GM06990 (cell line): ENCODE results near the gene GYPB.
"Not testable (repeated sequence)": the region's sequence is repeated elsewhere in the genome, so short reads cannot be mapped to it uniquely, and the experiment has no call there.

Experiments used
- DNase-seq: peaks from one replicate; pipeline ENCODE4 v3.0.0-alpha.2; 2011; ENCODE audit not compliant: insufficient read length; ENCODE audit errors: extremely low read depth
- H3K27me3 ChIP-seq: replicated peaks from 2 replicates; pipeline ENCODE4 v1.6.0; 2011; ENCODE audit warnings: low read length; ENCODE audit not compliant: control insufficient read depth, insufficient read depth
- H3K36me3 ChIP-seq: 2 replicates; pipeline ENCODE4 v1.5.1; 2011; ENCODE audit warnings: low read length; ENCODE audit not compliant: control insufficient read depth, insufficient read depth
- H3K4me3 ChIP-seq: replicated peaks from 2 replicates; pipeline ENCODE4 v1.5.1; 2011; ENCODE audit warnings: low read depth, mild to moderate bottlenecking, control low read depth, low read length
- TF ChIP-seq, protein P1 (sequence below): IDR thresholded peaks from 2 replicates; pipeline ENCODE4 v1.5.1; 2011; ENCODE audit warnings: low read length, control low read depth, mild to moderate bottlenecking, inconsistent platforms; ENCODE audit not compliant: insufficient read depth, poor library complexity, severe bottlenecking

The GYPB gene

DNA sequence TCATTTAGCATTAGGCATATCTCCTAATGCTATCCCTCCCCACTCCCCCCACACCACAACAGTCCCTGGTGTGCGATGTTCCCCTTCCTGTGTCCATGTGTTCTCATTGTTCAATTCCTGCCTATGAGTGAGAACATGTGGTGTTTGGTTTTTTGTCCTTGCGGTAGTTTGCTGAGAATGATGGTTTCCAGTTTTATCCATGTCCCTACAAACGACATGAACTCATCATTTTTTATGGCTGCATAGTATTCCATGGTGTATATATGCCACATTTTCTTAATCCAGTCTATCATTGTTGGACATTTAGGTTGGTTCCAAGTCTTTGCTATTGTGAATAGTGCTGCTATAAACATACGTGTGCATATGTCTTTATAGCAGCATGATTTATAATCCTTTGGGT lies 7.5 kb upstream of the GYPB start:
- H3K36me3 ChIP-seq, DNase-seq, H3K4me3 ChIP-seq, H3K27me3 ChIP-seq: not testable (repeated sequence)

DNA sequence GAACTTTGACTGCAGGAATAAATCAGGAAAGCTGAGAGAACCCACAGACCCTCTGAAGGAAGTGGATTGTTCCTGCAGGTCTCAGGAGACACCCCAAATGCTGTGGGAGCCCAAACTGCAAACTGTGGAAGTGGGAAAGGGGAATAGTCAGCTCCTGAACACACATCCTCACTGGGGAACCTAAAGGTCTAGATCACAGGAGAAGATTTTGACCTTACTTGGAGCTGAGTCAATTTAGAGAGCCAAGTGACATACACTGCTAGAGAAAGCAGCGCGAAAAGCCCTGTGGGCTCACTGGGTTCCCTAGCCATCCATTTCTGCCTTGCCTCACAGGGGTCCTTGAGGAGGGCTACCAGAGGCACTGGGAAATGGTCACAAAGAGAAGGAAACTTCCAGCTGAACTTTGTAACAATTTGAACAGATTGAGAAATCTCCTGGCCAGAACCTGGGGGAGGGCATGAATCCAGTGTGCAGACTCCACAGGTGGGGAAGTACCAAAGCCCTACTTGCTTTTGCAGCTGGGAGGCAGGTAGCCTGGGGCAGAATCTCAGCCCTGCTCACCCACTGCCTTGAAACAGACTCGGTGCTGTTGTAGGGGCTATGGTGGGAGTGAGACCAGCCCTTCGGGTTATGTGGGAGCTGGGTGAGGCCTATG lies 5.3 kb upstream of the GYPB start:
- not testable (repeated sequence) for H3K36me3 ChIP-seq, H3K27me3 ChIP-seq, DNase-seq, H3K4me3 ChIP-seq

DNA sequence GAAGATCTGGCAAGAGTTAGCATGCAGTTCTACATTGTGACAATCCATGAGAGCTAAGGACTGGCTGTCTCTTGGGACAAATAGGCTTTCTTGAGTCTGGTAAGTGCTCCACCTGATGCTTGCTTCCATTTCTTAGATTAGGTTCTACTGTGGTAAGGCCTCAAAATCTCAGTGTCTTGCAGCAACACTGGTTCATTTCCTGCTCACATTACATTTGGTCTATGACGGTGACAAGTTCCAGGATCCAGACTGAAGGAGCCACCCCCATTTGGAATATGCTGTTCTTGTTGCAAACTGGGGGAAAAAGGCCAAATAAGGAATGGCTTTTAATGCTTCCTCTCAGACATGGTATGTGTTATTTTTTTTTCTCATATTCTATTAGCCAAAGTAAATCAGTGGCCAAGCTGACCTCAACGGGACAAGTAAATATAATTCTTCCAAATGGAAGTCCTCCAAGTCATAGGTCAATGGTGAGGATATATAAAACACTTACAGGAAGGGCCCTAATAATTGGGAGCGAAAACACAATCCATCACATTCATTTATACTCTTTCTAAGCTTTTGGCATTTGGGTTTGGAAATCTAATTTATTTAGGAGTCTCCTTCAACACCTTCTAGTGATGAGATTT lies 3.7 kb upstream of the GYPB start:
- H3K36me3 ChIP-seq, DNase-seq, H3K4me3 ChIP-seq, H3K27me3 ChIP-seq: not testable (repeated sequence)

DNA sequence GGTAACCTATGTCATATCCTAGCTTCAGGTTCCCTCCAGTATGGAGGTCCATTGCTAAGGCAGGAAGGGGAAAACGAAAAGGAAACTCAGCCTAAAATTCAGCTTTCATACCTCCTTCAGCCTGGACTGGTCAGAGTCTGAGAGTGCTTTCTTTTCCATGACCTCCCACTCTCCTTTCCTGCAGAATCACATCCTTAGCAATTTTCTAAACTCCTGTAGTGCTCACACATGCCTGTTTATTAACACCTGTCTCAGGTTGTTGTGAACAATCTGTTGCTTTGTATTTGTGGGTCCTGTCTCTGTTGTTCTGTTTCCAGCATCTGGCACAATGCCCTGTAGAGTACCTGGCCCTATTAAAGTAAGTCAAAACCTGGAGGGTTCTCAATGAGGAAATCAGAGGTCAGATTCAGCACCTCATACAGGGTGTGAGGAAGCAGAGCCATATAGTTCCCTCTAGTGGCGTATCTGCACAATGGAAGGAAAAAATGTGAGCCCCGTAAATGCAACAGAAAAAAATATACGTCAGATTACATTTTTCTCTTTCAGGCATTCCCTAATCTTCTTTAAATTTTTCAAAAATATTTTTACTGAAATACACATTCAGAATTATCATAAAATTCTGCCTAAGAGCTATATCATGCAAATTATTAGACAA lies 2.3 kb upstream of the GYPB start:
- TF ChIP-seq, protein P1, sequence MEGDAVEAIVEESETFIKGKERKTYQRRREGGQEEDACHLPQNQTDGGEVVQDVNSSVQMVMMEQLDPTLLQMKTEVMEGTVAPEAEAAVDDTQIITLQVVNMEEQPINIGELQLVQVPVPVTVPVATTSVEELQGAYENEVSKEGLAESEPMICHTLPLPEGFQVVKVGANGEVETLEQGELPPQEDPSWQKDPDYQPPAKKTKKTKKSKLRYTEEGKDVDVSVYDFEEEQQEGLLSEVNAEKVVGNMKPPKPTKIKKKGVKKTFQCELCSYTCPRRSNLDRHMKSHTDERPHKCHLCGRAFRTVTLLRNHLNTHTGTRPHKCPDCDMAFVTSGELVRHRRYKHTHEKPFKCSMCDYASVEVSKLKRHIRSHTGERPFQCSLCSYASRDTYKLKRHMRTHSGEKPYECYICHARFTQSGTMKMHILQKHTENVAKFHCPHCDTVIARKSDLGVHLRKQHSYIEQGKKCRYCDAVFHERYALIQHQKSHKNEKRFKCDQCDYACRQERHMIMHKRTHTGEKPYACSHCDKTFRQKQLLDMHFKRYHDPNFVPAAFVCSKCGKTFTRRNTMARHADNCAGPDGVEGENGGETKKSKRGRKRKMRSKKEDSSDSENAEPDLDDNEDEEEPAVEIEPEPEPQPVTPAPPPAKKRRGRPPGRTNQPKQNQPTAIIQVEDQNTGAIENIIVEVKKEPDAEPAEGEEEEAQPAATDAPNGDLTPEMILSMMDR, result peak; percentile 64
- not testable (repeated sequence) for DNase-seq, H3K36me3 ChIP-seq, H3K27me3 ChIP-seq, H3K4me3 ChIP-seq

DNA sequence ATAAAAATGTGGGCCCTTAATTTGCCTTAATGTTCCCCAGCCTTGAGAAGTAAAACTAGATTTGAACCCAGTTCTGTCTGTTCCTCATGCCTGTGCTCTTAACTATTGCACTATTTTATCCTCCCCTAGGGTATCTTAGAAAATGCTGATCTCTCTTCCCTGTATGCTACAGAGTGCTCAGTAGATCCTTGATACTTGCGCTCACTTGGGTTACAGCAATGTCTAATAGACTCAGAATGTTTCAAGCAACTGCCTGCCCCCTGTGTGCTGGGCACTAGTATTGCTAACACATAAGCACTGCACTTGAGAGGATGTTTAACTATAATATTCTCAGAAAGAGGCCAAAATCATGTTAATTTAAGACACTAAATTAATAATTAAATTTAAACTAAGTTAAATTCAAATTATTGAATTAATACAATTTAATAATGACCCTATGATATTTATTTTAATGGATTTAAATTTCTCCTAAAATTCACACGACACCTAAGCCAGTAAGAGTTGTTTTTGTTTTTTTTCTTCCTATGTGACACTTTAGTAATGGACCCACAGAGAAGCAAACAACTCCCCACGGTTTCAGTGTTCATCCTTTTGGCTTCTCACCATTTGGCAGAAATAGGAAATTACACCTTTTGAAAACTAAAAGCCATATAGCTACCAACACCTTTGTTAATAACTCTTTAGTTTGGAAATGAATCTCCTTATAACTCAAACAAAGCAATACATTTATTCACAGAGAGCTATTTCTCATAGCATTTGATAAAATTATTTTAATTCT lies 768 bp downstream of the GYPB start:
- not testable (repeated sequence) for H3K27me3 ChIP-seq, DNase-seq, H3K36me3 ChIP-seq, H3K4me3 ChIP-seq

DNA sequence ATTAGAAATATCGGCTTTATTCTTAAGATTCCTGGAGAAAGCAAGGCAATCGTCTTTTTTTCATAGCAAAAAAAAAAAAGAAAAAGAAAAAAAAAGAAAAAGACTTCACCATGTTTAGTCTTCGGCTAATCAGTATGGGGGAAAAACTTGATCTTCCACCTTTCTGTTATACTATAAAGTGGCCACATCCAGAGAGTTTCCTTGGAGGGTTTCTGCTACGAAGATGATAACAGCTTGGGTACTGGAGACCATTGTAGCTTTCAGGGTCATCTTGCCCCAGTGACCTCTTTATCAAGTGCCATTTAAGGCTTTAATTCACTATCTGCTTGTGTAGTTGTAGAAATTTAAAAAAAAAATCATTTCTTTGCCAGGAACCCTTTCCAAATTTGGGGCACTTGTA lies 1.9 kb downstream of the GYPB start:
- H3K4me3 ChIP-seq, H3K36me3 ChIP-seq, DNase-seq, H3K27me3 ChIP-seq: not testable (repeated sequence)

DNA sequence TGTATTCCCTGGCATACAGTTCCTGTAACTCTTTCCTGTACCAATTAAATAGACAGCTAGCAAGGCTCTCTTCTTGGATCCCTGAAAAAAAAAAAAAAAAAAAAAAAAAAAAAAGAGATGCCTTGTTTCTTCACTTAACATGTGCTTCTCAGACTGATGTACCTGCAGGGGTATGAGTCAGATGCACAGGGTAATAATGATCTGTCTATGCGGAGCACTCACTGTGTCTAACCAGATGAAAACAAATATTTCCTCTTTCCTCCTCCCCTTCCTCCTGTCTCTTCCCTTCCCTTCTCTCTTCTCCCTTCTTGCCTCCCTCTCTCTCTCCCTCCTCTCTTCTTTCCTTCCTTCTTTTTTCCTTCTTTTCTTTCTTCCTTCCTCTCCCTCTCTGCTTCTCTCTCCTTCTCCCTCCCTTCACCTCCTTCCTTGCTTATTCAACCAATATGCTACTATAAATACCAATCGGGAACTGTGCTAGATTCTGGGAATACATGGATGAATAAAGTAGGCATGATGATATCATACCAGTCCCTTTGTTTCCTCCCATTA lies 3.0 kb downstream of the GYPB start:
- H3K4me3 ChIP-seq, DNase-seq, H3K27me3 ChIP-seq, H3K36me3 ChIP-seq: not testable (repeated sequence)

DNA sequence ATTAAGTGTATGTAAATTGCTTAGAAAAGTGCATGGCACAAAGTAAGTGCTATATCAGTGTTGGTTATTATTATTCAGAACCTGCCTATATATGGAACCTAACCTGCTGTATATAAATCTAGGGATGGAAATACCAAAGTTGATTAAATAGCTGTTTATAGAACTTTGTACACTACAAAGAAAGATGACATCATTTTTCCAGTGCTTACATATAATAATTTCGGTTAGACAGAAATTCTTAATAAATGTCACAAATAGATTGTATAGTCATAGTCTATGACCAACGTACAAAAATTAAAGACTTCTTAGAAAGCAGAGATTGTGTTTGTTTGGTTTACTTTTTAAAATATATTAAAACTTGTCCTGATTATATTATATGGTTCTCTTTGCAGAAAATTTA lies 4.4 kb downstream of the GYPB start:
- Histone ChIP-seq H3K4me3 (no peak overlapping the region), H3K27me3 (no peaks in the 10 kb centered on the region)
- TF ChIP-seq, protein P1, result no peak

DNA sequence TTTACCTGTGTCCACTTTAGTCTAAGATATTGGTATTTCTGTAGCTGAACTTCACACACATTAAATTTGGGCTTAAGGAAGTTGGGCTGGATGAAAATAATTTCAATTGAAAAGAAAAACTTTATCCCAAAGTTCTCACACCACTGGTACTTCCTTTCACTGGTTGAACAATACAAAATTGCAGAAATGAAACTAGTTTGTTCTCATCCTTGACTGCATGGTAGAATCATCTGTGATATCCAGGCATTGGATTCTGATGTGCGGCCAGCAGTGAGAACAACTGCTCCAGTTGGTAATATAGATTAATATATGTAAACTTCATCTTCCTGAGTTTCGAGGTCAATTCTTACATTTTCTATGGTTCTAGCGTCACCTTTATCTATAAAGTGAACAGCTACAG lies 10.6 kb downstream of the GYPB start:
- H3K36me3 ChIP-seq, H3K27me3 ChIP-seq, H3K4me3 ChIP-seq, DNase-seq: not testable (repeated sequence)

More for the DNA sequence above, 4.4 kb downstream of the GYPB start:
- no peak for DNase-seq
- H3K36me3 ChIP-seq, result no peaks in the 10 kb centered on the region

DNA sequence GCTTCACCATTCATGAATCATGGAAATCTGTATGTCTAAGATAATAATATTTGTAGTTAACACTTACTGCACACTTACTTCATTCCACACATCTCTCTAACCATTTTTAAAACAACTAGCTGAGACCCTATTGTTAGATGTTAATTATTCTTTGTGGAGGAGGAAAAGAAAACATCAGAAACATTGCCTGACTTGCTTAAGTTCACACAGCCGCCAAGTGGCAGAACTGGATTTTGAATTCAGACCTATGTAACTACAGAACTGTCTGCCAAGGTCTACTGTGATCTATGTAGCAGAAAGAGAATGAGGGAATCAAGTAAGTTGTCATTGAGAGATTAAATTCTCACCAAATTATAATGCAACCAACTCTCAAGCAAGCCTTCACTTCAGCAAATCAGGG lies 11.2 kb downstream of the GYPB start:
- not testable (repeated sequence) for H3K4me3 ChIP-seq, H3K36me3 ChIP-seq, H3K27me3 ChIP-seq, DNase-seq

DNA sequence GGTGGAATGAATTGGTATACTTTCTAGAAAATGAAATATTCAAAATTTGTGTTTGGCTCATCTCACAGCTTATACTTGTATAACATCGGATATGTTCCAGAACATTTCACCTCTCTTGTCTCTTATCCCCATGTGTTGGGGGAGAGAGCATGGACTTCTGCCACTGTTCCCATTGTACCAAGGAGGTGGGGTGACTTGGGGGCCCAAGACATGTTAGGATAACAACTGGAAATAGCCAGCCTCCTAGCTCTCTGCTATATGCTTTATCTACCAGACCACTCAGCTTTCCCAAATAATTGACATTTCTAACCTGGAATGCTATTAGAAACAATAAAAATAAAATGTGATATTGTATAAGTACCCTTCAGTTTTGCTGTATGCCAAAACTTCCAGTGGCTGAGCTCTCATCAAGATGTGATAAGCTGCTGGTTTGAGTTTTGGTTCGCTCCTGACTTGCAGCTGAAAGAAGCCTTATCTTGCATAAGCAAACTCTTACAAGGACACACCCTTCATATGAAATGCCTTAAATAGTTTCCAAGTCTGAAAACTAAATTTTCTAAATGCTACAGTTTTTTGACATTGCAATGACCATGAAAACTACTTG lies 12.9 kb downstream of the GYPB start:
- not testable (repeated sequence) for H3K27me3 ChIP-seq, H3K36me3 ChIP-seq, DNase-seq, H3K4me3 ChIP-seq
